Skeletal muscle tissue (tissue), 4 donors: ENCODE data around the gene C7orf57. TPM values are rescaled to one million over a fixed set of nuclear protein-coding genes. Genes with fewer than 3 reads are reported as not detected.
"Not testable (repeated sequence)": the region's sequence is repeated elsewhere in the genome, so short reads cannot be mapped to it uniquely, and the experiment has no call there.

Experiments
- H3K27ac ChIP-seq: one replicate; pipeline ENCODE4 v1.7.0; 2013; ENCODE audit warnings: mild to moderate bottlenecking, low read depth, low read length, inconsistent platforms
- H3K27me3 ChIP-seq, 3 donors: one replicate each; pipeline ENCODE4 v1.7.0; 2013; ENCODE audit warnings: low read length in 3 of 3; ENCODE audit not compliant: control insufficient read depth in 3 of 3, insufficient read depth in 3 of 3
- H3K36me3 ChIP-seq, 3 donors: one replicate each; pipeline ENCODE4 v1.7.0; 2013; ENCODE audit warnings: low read length in 3 of 3; ENCODE audit not compliant: control insufficient read depth in 3 of 3, insufficient read depth in 3 of 3
- H3K4me1 ChIP-seq, 3 donors: one replicate each; pipeline ENCODE4 v1.7.0; 2013; ENCODE audit warnings: low read length in 3 of 3, mild to moderate bottlenecking in 3 of 3; ENCODE audit not compliant: control insufficient read depth in 3 of 3, insufficient read depth in 3 of 3
- H3K4me3 ChIP-seq, 3 donors: one replicate each; pipeline ENCODE4 v1.7.0; 2013; ENCODE audit warnings: low read length in 3 of 3
- H3K9ac ChIP-seq, 3 donors: one replicate each; pipeline ENCODE4 v1.7.0; 2013; ENCODE audit warnings: low read length in 3 of 3, mild to moderate bottlenecking in 3 of 3, moderate library complexity in 2 of 3, low read depth in 1 of 3
- H3K9me3 ChIP-seq, 3 donors: one replicate each; pipeline ENCODE4 v1.7.0; 2013; ENCODE audit warnings: low read length in 3 of 3; ENCODE audit not compliant: control insufficient read depth in 3 of 3
- total RNA-seq: library from RNA; depleted of rRNA; stranded (reverse); fragments of >200 nt; gene quantifications from one replicate; pipeline ENCODE4 v1.2.3, GENCODE V29; 2014
- donor health status: Osteomylitis.

C7orf57 gene
- total RNA-seq, 1 donor from 2014 or later, result not detected

DNA sequence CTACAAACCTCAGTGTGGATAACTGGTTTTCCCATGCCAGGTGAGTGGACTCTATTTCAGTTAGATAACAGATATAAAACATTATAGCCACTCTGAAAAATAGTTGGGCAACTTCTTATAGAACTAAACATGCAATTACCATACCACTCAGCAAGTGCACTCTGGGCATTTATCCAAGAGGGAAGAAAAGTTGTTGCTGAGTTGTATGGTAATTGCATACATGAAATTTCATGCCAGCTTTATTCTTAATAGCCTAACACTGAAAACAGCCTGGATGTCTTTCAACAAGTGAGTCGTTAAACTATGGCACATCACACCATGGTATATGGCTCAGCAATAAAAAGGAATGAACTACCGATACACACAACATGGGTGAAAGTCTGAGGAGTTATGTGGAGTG, 43.1 kb downstream of the C7orf57 start:
- no peaks in the 10 kb centered on the region for H3K36me3 ChIP-seq
- no peak overlapping the region for H3K4me3 ChIP-seq
- no peaks in the 10 kb centered on the region for H3K27me3 ChIP-seq
- H3K27ac ChIP-seq, result no peak overlapping the region
- H3K9me3 ChIP-seq, result no peaks in the 10 kb centered on the region
- H3K4me1 ChIP-seq, result no peaks in the 10 kb centered on the region
- H3K9ac ChIP-seq, result no peak overlapping the region

- H3K27me3 ChIP-seq, H3K36me3 ChIP-seq, H3K27ac ChIP-seq, H3K9me3 ChIP-seq, H3K9ac ChIP-seq, H3K4me3 ChIP-seq: not testable (repeated sequence)
- H3K4me1 ChIP-seq, result peaks cover 8 to 15% (median 11%) of the 10 kb centered on the region in 3 donors
Observed at GRCh38 chr7:48082378-48082777, 47.0 kb downstream of the C7orf57 start.

DNA sequence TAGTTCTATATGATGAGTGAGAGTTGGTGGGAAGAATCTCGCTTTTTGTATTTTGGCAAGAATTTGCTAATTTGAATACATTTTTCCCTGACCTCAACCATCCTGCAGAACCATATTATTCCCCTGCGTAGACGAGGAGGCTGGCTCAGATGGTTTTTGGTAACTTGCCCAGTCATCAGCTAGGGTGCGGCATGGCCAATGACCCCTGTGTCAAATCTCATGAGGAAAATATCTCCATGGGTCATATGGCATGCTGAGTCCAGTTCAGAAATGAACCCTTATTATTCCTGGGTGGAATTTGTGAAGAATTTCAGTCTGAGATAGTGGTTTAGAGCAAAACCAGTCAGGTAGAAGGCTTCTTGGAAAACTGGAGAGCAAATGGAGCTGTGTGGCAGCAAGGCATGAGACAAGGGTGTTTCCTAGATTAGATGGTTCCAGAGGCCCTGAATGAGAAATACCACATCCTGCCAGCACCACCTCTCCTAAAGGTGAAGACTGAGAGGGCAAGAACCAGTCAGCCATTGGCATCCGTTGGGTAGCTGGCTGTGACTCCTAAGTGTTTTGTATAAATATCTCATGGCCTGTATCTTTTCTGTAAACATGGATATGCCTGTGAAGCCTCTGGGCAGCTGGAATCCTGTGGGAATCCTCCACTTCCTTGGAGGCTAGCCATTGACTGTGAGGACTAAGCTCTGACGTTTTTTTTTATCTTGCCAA, 47.9 kb downstream of the C7orf57 start:
- H3K27me3 ChIP-seq, result no peaks in the 10 kb centered on the region
- H3K4me1 ChIP-seq, result peaks cover 11 to 22% (median 17%) of the 10 kb centered on the region in 3 donors

GRCh38 chr7:48084727-48085432, 49.5 kb downstream of the C7orf57 start:
- no peak overlapping the region for H3K4me3 ChIP-seq
- no peaks in the 10 kb centered on the region for H3K27me3 ChIP-seq
- no peaks in the 10 kb centered on the region for H3K9me3 ChIP-seq
- peak overlapping the region; percentile 62 for H3K27ac ChIP-seq
- no peak overlapping the region for H3K9ac ChIP-seq
- no peaks in the 10 kb centered on the region for H3K36me3 ChIP-seq
- peaks cover 15 to 32% (median 22%) of the 10 kb centered on the region in 3 donors for H3K4me1 ChIP-seq

More for the DNA sequence above, 47.9 kb downstream of the C7orf57 start:
- Histone ChIP-seq H3K9me3 (no peaks in the 10 kb centered on the region), H3K36me3 (no peaks in the 10 kb centered on the region), H3K9ac (no peak overlapping the region), H3K27ac (no peak overlapping the region), H3K4me3 (no peak overlapping the region)

- no peaks in the 10 kb centered on the region for H3K36me3 ChIP-seq
- peak overlapping the region; percentile 62 for H3K27ac ChIP-seq
- H3K27me3 ChIP-seq, result no peaks in the 10 kb centered on the region
- H3K9ac ChIP-seq, result no peak overlapping the region
- H3K4me3 ChIP-seq, result no peak overlapping the region
- no peaks in the 10 kb centered on the region for H3K9me3 ChIP-seq
- peaks cover 15 to 36% (median 27%) of the 10 kb centered on the region in 3 donors for H3K4me1 ChIP-seq
Observed at GRCh38 chr7:48085433-48085791, 50.1 kb downstream of the C7orf57 start.

DNA sequence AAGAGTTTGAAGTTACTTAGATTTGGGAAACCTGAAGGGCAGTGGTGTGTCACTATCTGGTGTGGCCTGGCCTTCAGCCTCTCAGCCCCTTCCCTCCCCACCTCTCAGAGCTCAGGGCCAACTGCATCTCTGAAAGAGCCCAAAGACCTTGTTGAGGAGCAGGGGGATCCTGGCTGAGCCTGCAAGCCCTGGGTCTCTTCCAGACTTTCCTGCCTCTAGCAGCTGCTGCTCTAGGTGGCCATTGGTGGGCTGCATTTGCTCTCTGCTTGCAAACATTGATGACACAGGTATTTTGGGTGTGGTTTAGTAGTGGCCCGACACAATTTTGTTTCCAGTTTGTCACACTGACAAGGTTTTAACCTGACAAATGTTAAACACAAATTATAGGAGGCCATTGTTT, 50.6 kb downstream of the C7orf57 start:
- Histone ChIP-seq H3K9ac (no peak overlapping the region), H3K9me3 (no peaks in the 10 kb centered on the region), H3K36me3 (no peaks in the 10 kb centered on the region), H3K4me3 (no peak overlapping the region), H3K4me1 (peaks cover 15 to 36% (median 28%) of the 10 kb centered on the region in 3 donors), H3K27ac (no peak overlapping the region), H3K27me3 (no peaks in the 10 kb centered on the region)

DNA sequence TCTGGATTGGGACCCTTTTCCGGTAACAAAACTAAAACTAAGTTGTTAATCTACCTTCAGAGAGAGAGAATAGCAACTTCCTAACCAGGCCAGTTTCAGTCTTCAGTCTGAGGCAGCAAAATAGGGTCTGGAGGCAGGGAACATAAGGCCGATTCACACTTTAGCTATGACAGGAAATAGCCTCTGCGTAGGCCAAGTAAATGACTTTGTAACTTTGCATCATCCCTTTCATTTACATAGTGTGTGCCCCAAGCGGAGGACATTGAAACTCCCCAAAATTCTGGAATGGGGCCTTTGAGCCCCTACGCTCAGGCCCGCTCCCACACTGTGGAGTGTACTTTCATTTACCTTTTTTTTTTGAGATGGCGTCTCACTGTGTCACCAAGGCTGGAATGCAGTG, 52.0 kb downstream of the C7orf57 start:
- H3K4me3 ChIP-seq, result no peak overlapping the region
- H3K27ac ChIP-seq, result peak overlapping the region; percentile 91
- peaks cover 15 to 36% (median 28%) of the 10 kb centered on the region in 3 donors for H3K4me1 ChIP-seq
- H3K9me3 ChIP-seq, result no peaks in the 10 kb centered on the region
- H3K9ac ChIP-seq, result no peak overlapping the region
- H3K36me3 ChIP-seq, result peaks cover 0 to 4% (median 0%) of the 10 kb centered on the region in 3 donors
- H3K27me3 ChIP-seq, result no peaks in the 10 kb centered on the region

DNA sequence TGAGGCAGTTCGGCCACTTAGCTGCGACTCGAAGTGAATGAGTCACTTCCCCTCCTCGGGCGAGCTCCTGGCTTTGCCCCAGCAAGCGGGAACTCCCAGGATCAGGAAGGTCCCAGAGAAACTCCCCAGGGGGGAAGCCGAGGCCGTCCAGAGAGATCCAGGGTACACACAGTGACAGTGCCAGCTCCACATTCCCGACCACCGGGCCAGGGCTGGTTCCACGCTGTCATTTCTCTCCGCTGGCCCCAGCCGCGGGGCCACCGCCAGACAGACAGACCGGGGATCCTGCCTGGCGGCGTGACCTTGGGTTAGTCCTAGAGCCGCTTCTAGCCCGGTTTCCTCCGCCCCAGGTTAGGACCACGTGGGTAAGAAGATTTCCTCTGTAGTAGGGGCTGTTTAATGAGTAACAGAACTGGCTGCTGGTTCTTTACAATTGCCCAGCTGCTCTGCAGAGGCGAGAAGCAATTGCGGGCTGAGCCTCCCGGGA, 53.3 kb downstream of the C7orf57 start:
- H3K27me3 ChIP-seq, result no peaks in the 10 kb centered on the region
- H3K4me3 ChIP-seq, result peak overlapping the region; percentile 84 to 86 (median 85)
- no peaks in the 10 kb centered on the region for H3K9me3 ChIP-seq
- peaks cover 2 to 5% (median 3%) of the 10 kb centered on the region in 3 donors for H3K36me3 ChIP-seq
- H3K4me1 ChIP-seq, result peaks cover 15 to 36% (median 28%) of the 10 kb centered on the region in 3 donors
- H3K27ac ChIP-seq, result peak overlapping the region; percentile 91
- H3K9ac ChIP-seq, result peak overlapping the region; percentile 80 to 89 (median 88)

GRCh38 chr7:48089046-48090003, 54.0 kb downstream of the C7orf57 start, which contains the start of gene UPP1:
UPP1 (plus strand) TSS chr7:48089265; CDS start chr7:48094784, 5,519 bp downstream.
- peaks cover 15 to 36% (median 28%) of the 10 kb centered on the region in 3 donors for H3K4me1 ChIP-seq
- H3K4me3 ChIP-seq, result peak within 1 kb of the TSS; percentile 84 to 86 (median 85)
- H3K9me3 ChIP-seq, result no peaks in the 10 kb centered on the region
- no peaks in the 10 kb centered on the region for H3K27me3 ChIP-seq
- H3K9ac ChIP-seq, result peak within 1 kb of the TSS; percentile 80 to 89 (median 88)
- H3K36me3 ChIP-seq, result peaks cover 3 to 7% (median 4%) of the 10 kb centered on the region in 3 donors
- peak within 1 kb of the TSS; percentile 91 for H3K27ac ChIP-seq
